NCI-H69 (cell line): Measurements from ENCODE around the gene MFSD6L.
A peak's percentile ranks its signal among the peaks of the same experiment; 100 is the strongest.
"Not testable (repeated sequence)": the region's sequence is repeated elsewhere in the genome, so short reads cannot be mapped to it uniquely, and the experiment has no call there.

Source experiments
- DNase-seq: peaks from one replicate; lab custom pipeline; 2025; lab: John Stamatoyannopoulos, UW

The MFSD6L gene

GRCh38 chr17:8825802-8826201, 26.6 kb upstream of the MFSD6L start:
- no peak for DNase-seq

- DNase-seq: no peak
These were observed 24.1 kb upstream of the MFSD6L start for GRCh38 chr17:8823279-8823678.

GRCh38 chr17:8822401-8823035, 23.4 kb upstream of the MFSD6L start:
- DNase-seq: no peak

- no peak for DNase-seq
These were observed 22.4 kb upstream of the MFSD6L start for GRCh38 chr17:8821446-8822105.

- peak; percentile 71 for DNase-seq
These were observed 21.3 kb upstream of the MFSD6L start for GRCh38 chr17:8820311-8821010.

- peak; percentile 1 for DNase-seq
These were observed 19.6 kb upstream of the MFSD6L start for GRCh38 chr17:8818654-8819330.

GRCh38 chr17:8818047-8818446, 18.9 kb upstream of the MFSD6L start:
- no peak for DNase-seq

GRCh38 chr17:8806926-8807550, 7.9 kb upstream of the MFSD6L start:
- no peak for DNase-seq

GRCh38 chr17:8806253-8806925, 7.2 kb upstream of the MFSD6L start:
- no peak for DNase-seq

GRCh38 chr17:8805396-8805795, 6.2 kb upstream of the MFSD6L start:
- DNase-seq: not testable (repeated sequence)

- DNase-seq: peak; percentile 5
These were observed 4.6 kb upstream of the MFSD6L start for GRCh38 chr17:8803531-8804420.

GRCh38 chr17:8801135-8801840, 2.1 kb upstream of the MFSD6L start:
- DNase-seq: peak; percentile 17

GRCh38 chr17:8800656-8801055, 1.5 kb upstream of the MFSD6L start:
- no peak for DNase-seq

- DNase-seq: no peak
These were observed 526 bp upstream of the MFSD6L start for GRCh38 chr17:8799570-8800212.

- DNase-seq: no peak
These were observed 854 bp downstream of the MFSD6L start for GRCh38 chr17:8798176-8798845.

GRCh38 chr17:8797621-8798175, 1.5 kb downstream of the MFSD6L start:
- DNase-seq: no peak

- no peak for DNase-seq
These were observed 4.5 kb downstream of the MFSD6L start for GRCh38 chr17:8794636-8795035.

GRCh38 chr17:8793649-8794048, 5.5 kb downstream of the MFSD6L start:
- DNase-seq: no peak

GRCh38 chr17:8792646-8793045, 6.5 kb downstream of the MFSD6L start:
- no peak for DNase-seq
